Ascending aorta (tissue), 2 donors: ENCODE results near the gene FBL. TPM values are rescaled to one million over a fixed set of nuclear protein-coding genes. Genes with fewer than 3 reads are reported as not detected.

Source experiments
- DNase-seq, 2 donors: peaks; one replicate each; pipeline ENCODE4 v3.0.0-alpha.2; 2019; ENCODE audit warnings: low spot score in 2 of 2
- H3K27ac ChIP-seq, 2 donors: fragments of 200-600 bp; sonication (generic); one replicate each; pipeline ENCODE4 v1.5.1; 2016 to 2017; ENCODE audit warnings: mild to moderate bottlenecking in 1 of 2
- H3K27me3 ChIP-seq: fragments of 200-600 bp; sonication (generic); one replicate; pipeline ENCODE4 v1.5.1; 2017
- H3K36me3 ChIP-seq, 2 donors: fragments of 200-600 bp; sonication (generic); one replicate each; pipeline ENCODE4 v1.5.1; 2016
- H3K4me1 ChIP-seq, 2 donors: fragments of 200-600 bp; sonication (generic); one replicate each; pipeline ENCODE4 v1.5.1; 2016 to 2017; ENCODE audit warnings: mild to moderate bottlenecking in 1 of 2
- H3K4me3 ChIP-seq, 2 donors: fragments of 200-600 bp; sonication (generic); one replicate each; pipeline ENCODE4 v1.5.1; 2016 to 2017; ENCODE audit warnings: mild to moderate bottlenecking in 1 of 2
- H3K9me3 ChIP-seq, 2 donors: fragments of 200-600 bp; sonication (generic); one replicate each; pipeline ENCODE4 v1.5.1; 2016
- CTCF ChIP-seq, 3 experiments: fragments of 200-600 bp in 2 of 3; fragments of 450-650 bp in 1 of 3; sonication (generic) in 2 of 3; IDR thresholded peaks; one replicate each; pipeline ENCODE4 v1.5.1; 2016 to 2019; ENCODE audit warnings: antibody characterized with exemption in 3 of 3, mild to moderate bottlenecking in 1 of 3, moderate library complexity in 1 of 3
- intact Hi-C: fragments of 100-400 bp; cut with DNase I; formaldehyde crosslinking; loops from one replicate; pipeline ENCODE4 v1.15.1; 2023
- total RNA-seq: library from RNA; depleted of rRNA; stranded (reverse); fragments of >200 nt; gene quantifications from one replicate; pipeline ENCODE4 v1.1.0, GENCODE V29; 2016

The FBL gene
- total RNA-seq, 1 donor from 2014 or later = 92.1 TPM

DNA sequence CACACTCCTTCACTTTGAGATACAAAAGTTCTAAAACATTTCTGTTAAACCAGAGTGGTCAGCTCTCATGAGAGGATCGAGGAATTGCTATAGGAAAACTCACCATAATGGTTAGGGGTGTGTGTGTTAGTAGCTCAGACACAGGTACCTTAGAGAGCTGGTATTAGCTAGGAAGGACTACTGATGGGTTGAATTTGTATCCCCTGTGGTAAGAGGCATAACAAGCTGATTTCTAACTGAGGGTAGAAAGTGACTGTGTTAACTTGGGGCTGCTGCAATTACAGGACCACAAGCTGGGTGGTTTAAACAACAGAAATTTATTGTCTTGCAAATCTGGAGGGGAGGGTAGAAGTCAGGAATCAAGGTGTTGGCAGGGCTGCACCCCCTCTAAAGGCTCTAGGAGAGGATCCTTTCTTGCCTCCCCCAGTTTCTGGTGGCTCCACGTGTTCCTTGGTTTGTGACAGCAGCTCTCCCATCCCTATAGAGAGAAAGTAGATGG is 50.1 kb downstream of the FBL start:
- Histone ChIP-seq H3K4me3 (no peak overlapping the region), H3K27me3 (no peaks in the 10 kb centered on the region), H3K27ac (no peak overlapping the region), H3K4me1 (no peaks in the 10 kb centered on the region), H3K9me3 (no peaks in the 10 kb centered on the region), H3K36me3 (no peaks in the 10 kb centered on the region)
- intact Hi-C loops = no loop called here
- no peak for TF ChIP-seq CTCF (IDR thresholded peaks at IDR 0.05)
- DNase-seq = no peak

- no peak overlapping the region for H3K27ac ChIP-seq
- intact Hi-C loops = no loop called here
- no peak overlapping the region for H3K4me3 ChIP-seq
- no peaks in the 10 kb centered on the region for H3K4me1 ChIP-seq
- no peaks in the 10 kb centered on the region for H3K9me3 ChIP-seq
- no peak for DNase-seq
- no peaks in the 10 kb centered on the region for H3K36me3 ChIP-seq
- TF ChIP-seq CTCF (IDR thresholded peaks at IDR 0.05) = no peak
- no peaks in the 10 kb centered on the region for H3K27me3 ChIP-seq
Measured at GRCh38 chr19:39795001-39795400, 51.2 kb downstream of the FBL start.

DNA sequence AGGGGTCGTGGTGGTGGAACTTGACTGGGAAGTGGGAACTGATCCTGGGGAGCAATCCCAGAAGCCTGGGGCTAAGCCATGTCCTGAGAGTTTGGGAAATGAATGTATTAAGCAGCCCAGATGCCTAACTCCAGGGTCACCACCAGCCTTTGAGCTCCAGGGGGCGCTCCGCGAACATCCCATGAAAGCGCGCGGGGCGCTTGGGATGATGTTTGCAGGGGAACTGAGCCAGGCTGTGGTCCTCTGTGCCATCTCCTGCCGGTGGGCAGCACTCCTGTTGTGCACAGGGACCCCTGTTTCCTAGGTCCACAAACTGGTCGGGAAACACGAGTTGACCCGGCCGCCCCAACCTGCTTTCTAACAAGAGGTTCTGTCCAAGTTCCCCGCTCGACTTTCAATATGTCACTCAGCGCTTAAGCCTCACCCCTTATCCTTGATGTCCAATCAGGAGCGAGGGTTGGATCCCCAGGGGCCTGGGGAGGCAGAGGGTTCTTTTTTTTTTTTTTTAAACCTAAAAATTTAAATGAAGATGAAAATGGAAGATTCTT is 53.1 kb downstream of the FBL start:
- H3K9me3 ChIP-seq = peaks cover 0 to 6% of the 10 kb centered on the region in 2 donors
- intact Hi-C loops = loop anchor here (1.0 kb wide), 3 partner anchors 51 to 429 kb away; no protein-coding TSS in a partner anchor
- no peaks in the 10 kb centered on the region for H3K27me3 ChIP-seq
- H3K4me1 ChIP-seq = no peaks in the 10 kb centered on the region
- H3K36me3 ChIP-seq = no peaks in the 10 kb centered on the region
- H3K27ac ChIP-seq = no peak overlapping the region
- DNase-seq = peak; percentile 11 to 88
- TF ChIP-seq CTCF (IDR thresholded peaks at IDR 0.05) = peak; percentile 82 to 91 (median 89)
- peak overlapping the region; percentile 55 to 57 for H3K4me3 ChIP-seq

DNA sequence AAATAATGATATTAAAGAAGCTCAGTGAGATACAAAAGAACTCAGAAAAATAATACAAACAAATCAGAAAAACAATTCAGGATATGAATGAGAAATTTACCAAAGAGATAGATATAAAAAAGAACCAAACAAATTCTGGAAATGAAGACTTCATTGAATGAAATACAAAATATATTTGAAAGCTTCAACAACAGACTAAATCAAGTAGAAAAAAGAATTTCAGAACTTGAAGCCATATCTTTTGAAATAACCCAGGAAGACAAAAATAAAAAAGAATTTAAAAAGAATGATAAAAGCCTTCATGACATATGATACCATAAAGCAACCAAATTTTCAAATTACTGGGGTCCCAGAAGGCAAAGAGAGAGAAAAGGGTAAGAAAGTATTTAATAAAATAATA is 57.9 kb downstream of the FBL start:
- Histone ChIP-seq H3K27me3 (no peaks in the 10 kb centered on the region), H3K27ac (no peak overlapping the region), H3K9me3 (peaks cover 0 to 13% of the 10 kb centered on the region in 2 donors), H3K36me3 (no peaks in the 10 kb centered on the region), H3K4me1 (no peaks in the 10 kb centered on the region), H3K4me3 (no peak overlapping the region)
- TF ChIP-seq CTCF (IDR thresholded peaks at IDR 0.05) = no peak
- intact Hi-C loops = no loop called here
- DNase-seq = no peak

Other genes starting within 250 kb of the FBL start
- gene LGALS13, start 243.9 kb downstream of the FBL start, total RNA-seq = not detected
- not detected for gene LGALS16, start 190.5 kb downstream of the FBL start, total RNA-seq
- not detected for gene LGALS14, start 141.9 kb downstream of the FBL start, total RNA-seq
- not detected for gene CLC, start 108.3 kb downstream of the FBL start, total RNA-seq
- gene LEUTX, start 67.5 kb downstream of the FBL start, total RNA-seq = not detected
- 34.7 TPM for gene DYRK1B, start 12.2 kb downstream of the FBL start, total RNA-seq
- gene FCGBP, start 88.3 kb upstream of the FBL start, total RNA-seq = 21.2 TPM
- gene PSMC4, start 124.8 kb upstream of the FBL start, total RNA-seq = 122 TPM
- 3.0 TPM for gene ZNF546, start 150.7 kb upstream of the FBL start, total RNA-seq
- gene ZNF780B, start 209.9 kb upstream of the FBL start, total RNA-seq = 15.6 TPM
- gene ZNF780A, start 244.6 kb upstream of the FBL start, total RNA-seq = 0.32 TPM